Hematopoietic multipotent progenitor cell treated with erythropoietin and hydrocortisone succinate and interleukin-3 and kit ligand, for 17 days (in vitro differentiated cells): Measurements from ENCODE around the gene RAX.
"Not testable (repeated sequence)": the region's sequence is repeated elsewhere in the genome, so short reads cannot be mapped to it uniquely, and the experiment has no call there.

ENCODE experiments used
- DNase-seq: peaks from one replicate; pipeline ENCODE4 v3.0.0-alpha.2; 2015; ENCODE audit warnings: low spot score

RAX gene

DNA sequence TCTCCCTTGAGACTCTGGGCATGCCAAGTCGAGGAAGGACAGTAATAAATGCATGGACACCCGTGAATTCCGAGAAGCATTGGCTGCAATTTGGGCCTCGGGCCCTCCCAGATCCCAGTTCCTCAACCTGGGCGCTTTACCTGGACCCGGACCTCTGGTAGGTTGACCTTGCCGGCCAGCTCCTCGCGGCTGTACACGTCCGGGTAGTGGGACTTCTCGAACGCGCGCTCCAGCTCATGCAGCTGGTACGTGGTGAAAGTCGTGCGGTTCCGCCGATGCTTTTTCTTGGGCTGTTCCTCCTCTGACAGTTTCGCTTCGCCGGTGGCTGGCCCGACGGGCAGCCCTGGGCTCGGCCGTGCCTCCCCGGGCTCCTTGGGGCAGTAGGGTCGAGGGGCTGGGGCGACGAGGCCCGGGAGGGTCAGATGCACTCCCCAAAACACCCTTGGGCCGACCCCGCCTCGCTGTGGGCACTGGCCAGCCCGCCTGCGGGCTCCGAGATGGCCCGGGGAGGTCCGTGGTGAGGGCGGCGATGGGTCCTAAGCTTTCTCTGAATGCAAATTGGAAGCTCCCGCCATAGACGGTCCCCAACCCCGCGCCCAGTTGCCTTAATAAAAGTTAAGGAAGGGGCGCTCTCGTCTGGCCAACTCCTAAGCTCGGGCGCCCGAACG lies 899 bp downstream of the RAX start:
- DNase-seq: no peak

DNA sequence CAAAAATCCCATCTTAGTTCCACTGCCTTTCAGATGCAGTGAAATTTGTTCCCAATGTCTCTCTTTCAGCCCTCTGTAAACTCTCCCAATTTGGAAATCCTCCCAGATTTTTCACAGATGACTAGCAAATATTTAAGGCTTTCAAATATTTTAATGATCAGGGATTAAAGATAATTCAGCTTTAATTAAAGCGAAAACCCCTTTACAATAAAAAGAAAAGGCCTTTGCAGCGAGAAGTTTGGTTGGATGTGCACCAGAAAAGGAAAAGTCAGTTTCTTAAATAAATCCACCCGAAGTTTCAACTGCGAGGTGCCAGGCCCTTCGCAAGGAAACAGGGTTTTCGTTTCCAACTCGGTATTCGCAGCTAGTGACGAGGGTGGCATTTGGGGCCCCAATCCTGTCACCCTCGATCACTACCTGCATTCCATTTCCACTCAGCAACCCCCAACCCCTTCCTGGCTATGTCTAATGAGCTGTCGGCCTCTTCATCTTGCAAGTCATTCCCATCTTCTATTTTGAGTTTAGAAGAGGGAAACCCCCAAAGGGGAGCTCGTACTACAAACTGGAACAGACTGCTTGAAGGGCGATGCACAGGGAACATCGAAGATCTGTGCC lies 1.5 kb downstream of the RAX start:
- no peak for DNase-seq

DNA sequence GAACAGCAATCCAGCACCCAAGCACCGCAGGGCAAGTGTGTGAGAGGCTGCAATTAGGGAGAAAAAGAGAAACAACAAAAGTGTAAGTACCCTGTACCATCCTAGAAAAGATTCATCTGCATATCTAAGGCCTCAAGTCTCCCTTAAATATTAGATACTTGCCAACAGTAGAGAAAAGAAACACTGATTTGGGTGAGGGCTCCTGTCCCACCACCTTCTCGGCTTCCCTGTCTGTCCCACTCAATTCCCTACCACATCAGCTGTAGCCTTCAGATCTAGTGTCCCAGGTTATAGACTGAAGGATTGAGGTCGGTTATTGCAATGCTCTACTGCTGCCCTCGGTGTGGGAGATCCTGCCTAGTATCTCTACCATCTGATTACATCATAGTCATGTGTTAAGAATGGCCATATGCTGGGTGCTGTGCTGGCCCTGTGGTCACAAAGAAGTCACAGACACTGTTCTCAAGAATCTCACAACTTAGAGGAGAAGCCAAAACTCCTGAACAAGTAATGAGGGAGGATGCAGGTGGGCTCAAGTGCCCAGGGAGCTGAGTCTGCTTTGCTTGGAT lies 2.5 kb downstream of the RAX start:
- DNase-seq: no peak

DNA sequence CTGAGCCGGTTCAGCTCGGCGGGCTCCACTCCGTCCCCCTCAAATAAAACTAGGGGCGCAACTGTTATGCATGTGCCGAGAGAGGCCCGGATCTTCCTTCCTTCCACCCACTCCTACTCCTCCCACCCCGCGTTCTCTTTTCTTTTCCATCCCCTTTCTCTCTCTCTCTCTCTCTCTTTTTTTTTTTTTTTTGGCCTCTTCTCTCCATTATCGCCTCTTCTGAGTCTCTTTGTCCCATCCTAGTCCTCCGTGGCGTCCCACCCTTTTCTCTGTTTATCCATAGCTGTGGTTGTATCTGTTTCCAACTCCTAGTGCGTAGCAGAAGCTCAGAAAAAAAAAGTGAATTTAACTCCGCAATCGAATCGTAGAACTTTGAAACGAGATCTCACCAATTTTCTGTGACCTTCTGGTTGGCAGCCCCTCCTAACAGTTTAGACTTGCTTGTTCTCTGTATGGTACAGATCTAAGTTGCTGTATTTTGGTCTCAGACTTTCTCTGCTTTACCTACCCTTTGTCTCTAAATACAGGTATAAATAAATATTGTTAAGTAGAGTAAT lies 3.6 kb downstream of the RAX start:
- no peak for DNase-seq

GRCh38 chr18:59268721-59269562 lies 4.3 kb downstream of the RAX start:
- no peak for DNase-seq

- DNase-seq: no peak
These were observed 5.0 kb downstream of the RAX start for GRCh38 chr18:59268127-59268720.

DNA sequence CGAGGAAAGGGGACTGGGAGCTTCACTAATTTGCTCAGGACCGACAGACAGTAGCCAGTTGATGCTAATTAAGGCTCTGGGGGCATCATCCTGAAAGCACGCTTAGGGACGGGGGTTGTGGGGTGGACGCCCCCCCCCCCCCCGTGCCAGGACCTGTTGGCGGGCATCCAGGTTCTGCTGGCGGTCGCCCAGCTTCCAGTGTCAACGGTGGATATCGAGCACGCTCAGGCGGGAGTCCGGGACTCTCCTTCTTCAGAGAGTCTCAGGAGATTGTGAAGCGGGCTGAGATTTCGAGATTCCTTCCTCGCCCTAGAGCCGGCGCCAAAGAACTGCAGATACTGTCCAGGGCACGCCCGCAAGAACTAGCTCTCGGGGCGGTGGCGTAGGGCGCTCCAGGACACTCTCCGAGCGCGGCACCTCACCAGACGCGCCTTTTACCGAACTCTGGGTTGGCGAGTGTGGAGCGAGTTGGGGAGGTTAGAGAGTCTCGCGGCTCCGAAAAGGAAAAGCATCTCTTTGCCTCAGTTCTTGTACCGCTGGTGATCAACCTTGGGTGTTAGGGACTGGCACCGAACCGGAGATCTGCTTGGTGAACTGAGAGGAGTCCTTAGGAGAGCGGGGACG lies 5.6 kb downstream of the RAX start:
- no peak for DNase-seq

DNA sequence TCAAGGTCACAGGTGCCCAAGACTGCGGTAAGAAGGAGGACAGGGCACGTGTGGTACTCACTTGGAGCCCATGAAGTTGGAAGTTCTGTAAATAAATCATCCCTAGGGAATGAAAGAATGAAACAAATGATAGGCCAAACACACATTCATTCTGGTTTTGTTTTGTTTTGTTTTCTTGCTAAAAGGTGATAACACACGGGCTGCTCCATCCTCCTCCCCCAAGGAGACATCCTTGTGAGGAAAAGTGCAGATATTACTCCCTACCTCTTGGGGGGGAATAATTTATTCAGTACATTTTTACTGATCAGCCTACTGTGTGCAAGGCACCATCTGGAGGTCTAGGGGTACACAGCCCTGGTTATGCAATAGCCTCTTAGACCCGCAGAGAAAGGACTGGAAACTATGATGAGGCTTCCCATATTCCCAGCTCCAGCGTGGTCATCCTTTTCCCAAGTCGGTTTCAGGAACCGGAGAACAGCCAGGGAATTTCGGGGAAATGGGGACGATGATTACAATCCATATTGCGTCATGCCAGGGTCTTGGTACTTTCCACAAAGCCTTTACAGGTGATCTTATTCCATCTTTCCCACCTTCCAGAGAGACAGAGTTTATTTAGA lies 6.3 kb downstream of the RAX start:
- DNase-seq: no peak

- no peak for DNase-seq
These were observed 6.8 kb downstream of the RAX start for GRCh38 chr18:59266459-59266858.

- DNase-seq: no peak
These were observed 7.3 kb downstream of the RAX start for GRCh38 chr18:59265974-59266369.

- no peak for DNase-seq
These were observed 7.8 kb downstream of the RAX start for GRCh38 chr18:59265246-59265973.

DNA sequence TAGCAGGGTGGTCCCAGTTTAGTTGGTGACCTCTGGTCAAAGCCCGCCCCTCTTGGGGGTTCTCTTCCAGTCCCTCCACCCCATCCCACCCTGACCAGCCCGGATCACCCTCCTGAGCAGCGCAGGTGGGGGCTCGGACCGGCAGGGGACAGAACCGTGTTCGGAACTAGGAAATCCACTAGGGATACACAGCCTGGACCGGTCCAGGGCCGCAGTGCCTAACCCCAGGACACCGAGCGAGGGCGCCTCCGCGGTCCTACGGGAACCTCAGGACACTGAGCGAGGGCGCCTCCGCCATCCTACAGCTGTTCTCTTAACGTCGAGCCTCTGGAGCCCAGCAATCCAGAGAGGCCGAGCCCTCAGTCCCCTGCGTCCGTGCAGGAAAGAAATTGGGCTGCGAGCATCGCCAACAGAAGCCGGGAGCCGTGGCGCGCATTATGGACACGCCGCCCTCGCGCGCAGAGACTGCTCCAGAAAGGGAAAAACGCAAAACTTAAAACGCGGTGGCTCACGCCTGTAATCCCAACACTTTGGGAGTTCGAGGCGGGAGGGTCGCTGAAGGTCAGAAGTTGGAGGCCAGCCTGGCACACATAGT lies 8.5 kb downstream of the RAX start:
- no peak for DNase-seq

DNA sequence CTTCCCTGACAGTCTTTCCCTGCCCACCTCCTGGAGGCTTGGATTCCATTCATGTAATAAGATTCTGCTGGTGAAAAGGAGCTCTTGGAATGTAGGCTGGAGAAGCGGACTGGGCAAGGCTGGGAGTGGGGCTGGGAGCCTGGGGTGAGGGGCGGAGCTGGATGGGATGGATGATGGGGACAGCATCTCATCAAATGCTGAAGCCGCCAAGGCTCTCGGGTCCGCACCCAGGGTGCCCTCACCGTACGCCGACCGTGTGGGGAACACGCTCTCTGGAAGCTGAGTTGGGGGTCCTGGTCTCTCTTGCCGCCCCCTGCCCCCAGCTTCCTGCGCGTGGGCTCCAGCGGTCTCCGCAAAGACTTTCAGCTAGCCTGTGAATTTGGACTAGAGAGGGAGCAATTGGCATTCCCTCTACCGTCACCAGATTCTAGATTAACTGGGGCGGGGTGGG lies 9.1 kb downstream of the RAX start:
- DNase-seq: no peak

- no peak for DNase-seq
These were observed 9.6 kb downstream of the RAX start for GRCh38 chr18:59263661-59264060.

DNA sequence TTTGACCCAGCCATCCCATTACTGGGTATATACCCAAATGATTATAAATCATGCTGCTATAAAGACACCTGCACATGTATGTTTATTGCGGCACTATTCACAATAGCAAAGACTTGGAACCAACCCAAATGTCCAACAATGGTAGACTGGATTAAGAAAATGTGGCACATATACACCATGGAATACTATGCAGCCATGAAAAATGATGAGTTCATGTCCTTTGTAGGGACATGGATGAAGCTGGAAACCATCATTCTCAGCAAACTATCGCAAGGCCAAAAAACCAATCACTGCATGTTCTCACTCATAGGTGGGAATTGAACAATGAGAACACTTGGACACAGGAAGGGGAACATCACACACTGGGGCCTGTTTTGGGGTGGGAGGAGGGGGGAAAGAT lies 11.0 kb downstream of the RAX start:
- DNase-seq: not testable (repeated sequence)

DNA sequence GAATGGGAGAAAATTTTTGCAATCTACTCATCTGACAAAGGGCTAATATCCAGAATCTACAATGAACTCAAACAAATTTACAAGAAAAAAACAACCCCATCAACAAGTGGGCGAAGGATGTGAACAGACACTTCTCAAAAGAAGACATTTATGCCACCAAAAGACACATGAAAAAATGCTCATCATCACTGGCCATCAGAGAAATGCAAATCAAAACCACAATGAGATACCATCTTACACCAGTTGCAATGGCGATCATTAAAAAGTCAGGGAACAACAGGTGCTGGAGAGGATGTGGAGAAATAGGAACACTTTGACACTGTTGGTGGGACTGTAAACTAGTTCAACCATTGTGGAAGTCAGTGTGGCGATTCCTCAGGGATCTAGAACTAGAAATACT lies 11.4 kb downstream of the RAX start:
- DNase-seq: not testable (repeated sequence)

GRCh38 chr18:59255491-59255890 lies 17.8 kb downstream of the RAX start:
- not testable (repeated sequence) for DNase-seq

DNA sequence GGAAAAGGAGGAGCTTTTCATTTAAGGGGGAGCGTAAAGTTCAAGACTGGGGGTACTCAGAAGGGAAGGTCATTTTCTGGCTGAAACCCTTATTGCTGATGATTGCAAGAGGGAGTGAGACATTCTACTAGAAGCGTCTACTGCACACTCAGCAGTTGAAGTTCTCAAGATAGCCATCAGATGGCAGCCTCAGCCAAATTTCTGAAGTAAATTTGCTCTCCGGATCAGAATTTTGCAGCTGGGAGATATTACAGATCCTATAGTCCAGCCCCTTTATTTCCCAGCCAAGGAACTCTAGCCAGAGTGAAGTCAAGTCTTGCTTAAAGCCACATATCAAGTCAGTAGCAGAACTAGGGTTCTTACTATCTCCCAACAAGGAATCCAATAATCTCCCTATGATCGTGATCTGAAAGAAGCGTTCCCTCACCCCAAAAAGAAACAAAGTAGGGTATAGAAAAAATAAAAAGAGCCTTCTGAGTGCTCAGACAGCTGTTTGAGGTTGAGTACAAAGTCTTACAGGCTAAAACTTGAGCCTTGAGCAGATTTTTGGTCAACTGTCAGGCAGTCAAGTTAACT lies 24.0 kb downstream of the RAX start:
- no peak for DNase-seq

GRCh38 chr18:59246796-59247195 lies 26.5 kb downstream of the RAX start:
- DNase-seq: no peak

DNA sequence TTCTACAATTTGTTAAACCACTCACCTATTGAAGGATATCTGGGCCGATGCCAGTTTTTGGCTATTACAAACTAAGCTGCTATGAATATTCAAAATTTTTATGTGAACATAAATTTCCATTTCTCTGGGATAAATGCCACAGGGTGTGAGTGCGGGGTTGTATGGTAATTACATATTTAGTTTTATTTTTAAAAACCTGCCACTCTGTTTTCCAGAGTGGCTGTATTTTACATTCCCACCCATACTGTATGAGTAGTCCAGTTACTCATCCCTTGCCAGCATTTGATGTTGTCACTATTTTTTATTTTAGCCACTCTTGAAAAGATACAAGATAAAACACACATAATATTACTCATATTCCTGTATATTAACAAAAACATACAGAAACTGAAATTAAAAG lies 30.3 kb downstream of the RAX start:
- no peak for DNase-seq
